Lower leg skin (tissue), 3 donors: ENCODE results near the gene GNS.

Experiments
- POLR2A ChIP-seq, 2 donors: fragments of 450-650 bp; IDR thresholded peaks; one replicate each; pipeline ENCODE4 v1.6.1; 2016 to 2017; ENCODE audit warnings: antibody characterized with exemption in 2 of 2, mild to moderate bottlenecking in 1 of 2, moderate library complexity in 1 of 2
- TF ChIP-seq, protein P1 (sequence below), 3 donors: fragments of 450-650 bp; IDR thresholded peaks; one replicate each; pipeline ENCODE4 v1.5.1; 2016; ENCODE audit warnings: antibody characterized with exemption in 3 of 3, mild to moderate bottlenecking in 3 of 3, moderate library complexity in 2 of 3

GRCh38 chr12:64683816-64684543 lies 75.2 kb downstream of the GNS start:
- TF ChIP-seq POLR2A (IDR thresholded peaks at IDR 0.05), result no peak
- TF ChIP-seq, protein P1, sequence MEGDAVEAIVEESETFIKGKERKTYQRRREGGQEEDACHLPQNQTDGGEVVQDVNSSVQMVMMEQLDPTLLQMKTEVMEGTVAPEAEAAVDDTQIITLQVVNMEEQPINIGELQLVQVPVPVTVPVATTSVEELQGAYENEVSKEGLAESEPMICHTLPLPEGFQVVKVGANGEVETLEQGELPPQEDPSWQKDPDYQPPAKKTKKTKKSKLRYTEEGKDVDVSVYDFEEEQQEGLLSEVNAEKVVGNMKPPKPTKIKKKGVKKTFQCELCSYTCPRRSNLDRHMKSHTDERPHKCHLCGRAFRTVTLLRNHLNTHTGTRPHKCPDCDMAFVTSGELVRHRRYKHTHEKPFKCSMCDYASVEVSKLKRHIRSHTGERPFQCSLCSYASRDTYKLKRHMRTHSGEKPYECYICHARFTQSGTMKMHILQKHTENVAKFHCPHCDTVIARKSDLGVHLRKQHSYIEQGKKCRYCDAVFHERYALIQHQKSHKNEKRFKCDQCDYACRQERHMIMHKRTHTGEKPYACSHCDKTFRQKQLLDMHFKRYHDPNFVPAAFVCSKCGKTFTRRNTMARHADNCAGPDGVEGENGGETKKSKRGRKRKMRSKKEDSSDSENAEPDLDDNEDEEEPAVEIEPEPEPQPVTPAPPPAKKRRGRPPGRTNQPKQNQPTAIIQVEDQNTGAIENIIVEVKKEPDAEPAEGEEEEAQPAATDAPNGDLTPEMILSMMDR (IDR thresholded peaks at IDR 0.05), result no peak
